GM12878 (cell line): ENCODE measurements around the gene ABR. TPM values are rescaled to one million over a fixed set of nuclear protein-coding genes. Genes with fewer than 3 reads are reported as not detected.

Source experiments
- ATAC-seq: fragments of 200-7000 bp; cut with Tn5 transposase; 3 replicates; pipeline ENCODE4 v1.9.1; 2020; ENCODE audit warnings: mild to moderate bottlenecking, moderate library complexity
- BruUV-seq: library from RNA; stranded (reverse); fragments of 400-500 nt; replicated peaks from 2 replicates; lab custom pipeline; 2021; lab: Mats Ljungman, UMichigan
- CTCF ChIA-PET: fragments of 300-600 bp; sonication (Branson Sonifier 250); formaldehyde crosslinking; extraction: SDS; loops from one replicate; lab custom pipeline; 2021; ENCODE audit warnings: inconsistent platforms; lab: Yijun Ruan, JAX
- POLR2A ChIA-PET: fragments of 350-600 bp; formaldehyde crosslinking; extraction: SDS; loops from one replicate; lab custom pipeline; 2021; ENCODE audit warnings: inconsistent platforms; lab: Charles Lee
- RAD21 ChIA-PET: fragments of 300-600 bp; sonication (Branson Sonifier 250); formaldehyde crosslinking; loops from one replicate; lab custom pipeline; 2023; ENCODE audit warnings: antibody characterized with exemption; ENCODE audit not compliant: unreplicated experiment; lab: Charles Lee
- SMC1A ChIA-PET: fragments of 300-600 bp; sonication (Branson Sonifier 250); formaldehyde crosslinking; loops from one replicate; lab custom pipeline; 2023; ENCODE audit not compliant: unreplicated experiment, uncharacterized antibody; lab: Charles Lee
- DNase-seq: peaks from one replicate; pipeline ENCODE4 v3.0.0-alpha.2; 2011; ENCODE audit warnings: low read depth, low spot score
- FAIRE-seq: peaks from 3 replicates; lab custom pipeline; 2011; peaks lifted over from hg19 to GRCh38; lab: Jason Lieb, UNC
- H2AFZ ChIP-seq: 2 replicates; pipeline ENCODE4 v1.6.0; 2011; ENCODE audit warnings: low read depth, low read length, control low read depth; ENCODE audit not compliant: control insufficient read depth
- H3K27ac ChIP-seq: 2 replicates; pipeline ENCODE4 v1.5.1; 2011; ENCODE audit warnings: control low read depth; ENCODE audit not compliant: control insufficient read depth, insufficient read depth
- H3K27me3 ChIP-seq, 2 experiments: replicated peaks in 1 of 2; 2 replicates each; pipeline versions ENCODE4 v1.6.0 to v1.6.1; 2011; ENCODE audit warnings: low read length in 1 of 2; ENCODE audit not compliant: control insufficient read depth in 2 of 2, insufficient read depth in 2 of 2
- H3K36me3 ChIP-seq, 2 experiments: 2 replicates each; pipeline ENCODE4 v1.5.1; 2011; ENCODE audit warnings: low read length in 1 of 2; ENCODE audit not compliant: control insufficient read depth in 2 of 2, insufficient read depth in 2 of 2
- H3K4me1 ChIP-seq: 2 replicates; pipeline ENCODE4 v1.6.1; 2011; ENCODE audit warnings: mild to moderate bottlenecking, low read length, moderate library complexity, mixed read lengths; ENCODE audit not compliant: control insufficient read depth, insufficient read depth
- H3K4me2 ChIP-seq: 2 replicates; pipeline ENCODE4 v1.6.0; 2011; ENCODE audit warnings: control low read depth; ENCODE audit not compliant: control insufficient read depth, insufficient read depth
- H3K4me3 ChIP-seq: fragments of 200-600 bp; sonication (generic); 2 replicates; pipeline ENCODE4 v1.5.1; 2016
- H3K79me2 ChIP-seq: 2 replicates; pipeline ENCODE4 v1.6.0; 2011; ENCODE audit warnings: low read length; ENCODE audit not compliant: control insufficient read depth, insufficient read depth
- H3K9ac ChIP-seq: 2 replicates; pipeline ENCODE4 v1.8.0; 2011; ENCODE audit warnings: low read length, control low read depth, mixed read lengths; ENCODE audit not compliant: control insufficient read depth, insufficient read depth
- H3K9me3 ChIP-seq: replicated peaks from 3 replicates; pipeline ENCODE4 v1.5.1; 2011; ENCODE audit warnings: mild to moderate bottlenecking, low read length; ENCODE audit not compliant: control insufficient read depth, insufficient read depth
- H4K20me1 ChIP-seq: 2 replicates; pipeline ENCODE4 v1.6.0; 2011; ENCODE audit not compliant: control insufficient read depth, insufficient read depth
- BRCA1 ChIP-seq: IDR thresholded peaks from 2 replicates; pipeline ENCODE4 v1.6.1; 2011; ENCODE audit warnings: low read depth, low read length, improper control_type of control experiment
- CBX5 ChIP-seq: sonication (generic); IDR thresholded peaks from 2 replicates; pipeline ENCODE4 v1.6.1; 2016; ENCODE audit warnings: low read depth, moderate library complexity, mild to moderate bottlenecking, inconsistent platforms
- CHD4 ChIP-seq: fragments of 200-600 bp; sonication (generic); IDR thresholded peaks from 2 replicates; pipeline ENCODE4 v1.6.1; 2016; ENCODE audit warnings: mild to moderate bottlenecking
- CREB1 ChIP-seq: IDR thresholded peaks from 2 replicates; pipeline ENCODE4 v1.6.1; 2012; ENCODE audit warnings: low read depth, mild to moderate bottlenecking, inconsistent platforms
- EP300 ChIP-seq, 2 experiments: fragments of 150-350 bp in 1 of 2; IDR thresholded peaks; 2 replicates each; pipeline ENCODE4 v1.6.1; 2011 to 2012; ENCODE audit warnings: low read depth in 2 of 2, low read length in 2 of 2, borderline replicate concordance in 1 of 2, improper control_type of control experiment in 1 of 2, inconsistent platforms in 1 of 2; ENCODE audit not compliant: control insufficient read depth in 1 of 2
- HSF1 ChIP-seq: fragments of 150-350 bp; IDR thresholded peaks from 2 replicates; pipeline ENCODE4 v1.6.1; 2014; ENCODE audit warnings: mild to moderate bottlenecking, low read depth, low read length
- KAT2A ChIP-seq: conservative IDR thresholded peaks from 2 replicates; pipeline ENCODE4 v1.6.1; 2011; ENCODE audit warnings: low read depth, low read length; ENCODE audit not compliant: control insufficient read depth
- LARP7 ChIP-seq: fragments of 450-650 bp; IDR thresholded peaks from 2 replicates; pipeline ENCODE4 v1.6.1; 2017; ENCODE audit warnings: mild to moderate bottlenecking
- MEF2B ChIP-seq: fragments of 450-650 bp; IDR thresholded peaks from 2 replicates; pipeline ENCODE4 v1.6.1; 2018; ENCODE audit warnings: mild to moderate bottlenecking, moderate library complexity; ENCODE audit not compliant: partially characterized antibody, poor library complexity, severe bottlenecking
- NR2C2 ChIP-seq: IDR thresholded peaks from 2 replicates; pipeline ENCODE4 v1.6.1; 2011; ENCODE audit warnings: borderline replicate concordance, low read depth; ENCODE audit not compliant: control insufficient read depth, insufficient read length
- NR2F1 ChIP-seq: fragments of 450-650 bp; conservative IDR thresholded peaks from 2 replicates; pipeline ENCODE4 v1.6.1; 2017; ENCODE audit warnings: mild to moderate bottlenecking
- PAX5 ChIP-seq: IDR thresholded peaks from 2 replicates; pipeline ENCODE4 v1.6.1; 2011; ENCODE audit warnings: low read depth, low read length, borderline replicate concordance
- PAX8 ChIP-seq: fragments of 450-650 bp; IDR thresholded peaks from 2 replicates; pipeline ENCODE4 v1.6.1; 2017; ENCODE audit warnings: mild to moderate bottlenecking, moderate library complexity
- RAD21 ChIP-seq: IDR thresholded peaks from 2 replicates; pipeline ENCODE4 v1.6.1; 2011; ENCODE audit warnings: mild to moderate bottlenecking, low read depth, low read length, moderate library complexity; ENCODE audit not compliant: insufficient read depth
- RFX5 ChIP-seq: IDR thresholded peaks from 2 replicates; pipeline ENCODE4 v1.6.1; 2011; ENCODE audit warnings: low read depth, low read length, improper control_type of control experiment
- SIN3A ChIP-seq: IDR thresholded peaks from 2 replicates; pipeline ENCODE4 v1.6.1; 2012; ENCODE audit warnings: low read depth, low read length, improper control_type of control experiment
- SMC3 ChIP-seq: IDR thresholded peaks from 2 replicates; pipeline ENCODE4 v1.6.1; 2011; ENCODE audit warnings: low read length, improper control_type of control experiment, borderline replicate concordance
- SUZ12 ChIP-seq: fragments of 200-600 bp; sonication (generic); IDR thresholded peaks from one replicate; pipeline ENCODE4 v1.6.1; 2018; ENCODE audit warnings: antibody characterized with exemption, mild to moderate bottlenecking; ENCODE audit not compliant: unreplicated experiment
- TCF12 ChIP-seq: IDR thresholded peaks from 2 replicates; pipeline ENCODE4 v1.6.1; 2011; ENCODE audit warnings: low read depth, mild to moderate bottlenecking, low read length
- ZSCAN29 ChIP-seq: fragments of 450-650 bp; IDR thresholded peaks from 2 replicates; pipeline ENCODE4 v1.6.1; 2017; ENCODE audit warnings: mild to moderate bottlenecking, moderate library complexity
- WGBS: methylation state at CpG from one replicate; pipeline ENCODE4 v1.1.6; 2016; ENCODE audit warnings: low lambda C conversion rate; ENCODE audit not compliant: insufficient replicate concordance, insufficient coverage; ENCODE audit errors: missing lambda C conversion rate; 5-methylcytosine and 5-hydroxymethylcytosine counted together
- in situ Hi-C: fragments of 300-500 bp; cut with MboI; formaldehyde crosslinking; loops from 9 replicates; pipeline ENCODE4 v1.14.3; 2018; ENCODE audit warnings: mixed read lengths
- intact Hi-C: fragments of 100-400 bp; cut with micrococcal nuclease; formaldehyde crosslinking; loops from one replicate; pipeline ENCODE4 v1.14.2; 2022; ENCODE audit not compliant: unreplicated experiment
- polyA plus RNA-seq, 11 experiments: library from polyadenylated mRNA; depleted of rRNA in 4 of 11; unstranded in 6 of 11; stranded (reverse) in 5 of 11; fragments of >200 nt; fragmentation: Nextera tagmentation in 4 of 11; fragmentation: Illumina TruSeq in 1 of 11; extraction: Ambion mirVana in 4 of 11; extraction: Trizol in 1 of 11; gene quantifications; 1 replicate in 1 of 11; 2 replicates in 10 of 11; pipeline versions ENCODE4 v1.2.1 to v1.2.3, GENCODE V29; 2011 to 2016; ENCODE audit warnings: inconsistent platforms in 2 of 11, missing spikeins in 2 of 11, low read depth in 1 of 11
- total RNA-seq, 4 experiments: library from RNA; depleted of rRNA in 3 of 4; stranded (reverse); fragments of >200 nt in 3 of 4; fragmentation: Illumina TruSeq in 1 of 4; extraction: Trizol in 1 of 4; gene quantifications; 2 replicates each; pipeline versions ENCODE4 v1.2.1 to v1.2.3, GENCODE V29; 2013 to 2021

ABR gene
- total and polyA plus RNA-seq, 10 of the 15 experiments (the other 5 are each of a cell fraction or from before 2014, with no cell fraction given) = 1.4 to 112 (median 30.0) TPM

GRCh38 chr17:998111-998510 lies 181.7 kb downstream of the ABR start (continued):
- TF ChIP-seq NR2F1 (no peak), PAX8 (no peak), MEF2B (no peak), CHD4 (no peak)

GRCh38 chr17:996554-997344 lies 183.0 kb downstream of the ABR start, which contains the start of gene TIMM22:
TIMM22 (plus strand) TSS chr17:997129; CDS start chr17:997143, 14 bp downstream.
- RAD21 ChIA-PET = interaction anchor here (1.2 to 1.6 kb wide), 6 partner anchors 16 to 584 kb away, joined by 5 to 12 read pairs (median 7); partner anchors contain the start of genes GEMIN4, GLOD4, MRM3 and NXN
- H3K9me3 ChIP-seq = peaks cover 5% of the 10 kb centered on the region
- H3K27ac ChIP-seq = peak within 1 kb of the TSS; percentile 81
- POLR2A ChIA-PET = interaction anchor here (0.6 to 1.0 kb wide), 6 partner anchors 16 to 584 kb away, joined by 3 to 4 read pairs (median 3); partner anchors contain the start of genes GLOD4, MRM3 and NXN
- peak within 1 kb of the TSS; percentile 90 for H3K4me2 ChIP-seq
- peaks cover 6% of the 10 kb centered on the region; the same call in 1 of the 2 replicates for H3K4me1 ChIP-seq
- no TSS peak for BruUV-seq
- peak within 1 kb of the TSS; percentile 90 for H2AFZ ChIP-seq
- H3K4me3 ChIP-seq = peak within 1 kb of the TSS; percentile 79
- no peaks in the 10 kb centered on the region for H3K27me3 ChIP-seq
- intact Hi-C loops (loop anchor here (5.0 kb wide), 1 partner anchor 214 kb away; the partner anchor contains the start of genes GLOD4 and MRM3), in situ Hi-C loops (no loop called here)
- CTCF ChIA-PET = interaction anchor here (0.6 to 3.3 kb wide), 17 partner anchors 9 to 620 kb away, joined by 3 to 25 read pairs (median 4); partner anchors contain the start of genes GLOD4, MRM3, NXN and VPS53
- under 1% methylated on average over 71 of the region's 71 CpGs for WGBS
- FAIRE-seq = peak; percentile 97
- H3K9ac ChIP-seq = peak within 1 kb of the TSS; percentile 72
- no peaks in the 10 kb centered on the region for H4K20me1 ChIP-seq
- SMC1A ChIA-PET = interaction anchor here (0.9 to 2.6 kb wide), 5 partner anchors 16 to 580 kb away, joined by 3 to 8 read pairs (median 5); no protein-coding TSS in a partner anchor
- ATAC-seq = peak; percentile 98
- peaks cover 4 to 7% of the 10 kb centered on the region in 2 experiments; a peak in 3 of 4 replicates for H3K36me3 ChIP-seq
- DNase-seq = peak; percentile 85
- peaks cover 16% of the 10 kb centered on the region for H3K79me2 ChIP-seq
- no peak for TF ChIP-seq CBX5
- TF ChIP-seq BRCA1 = no peak; the same call in 1 of the 2 replicates
- peak; percentile 61 for TF ChIP-seq SMC3
- no peak for TF ChIP-seq SUZ12
- peak; percentile 68 for TF ChIP-seq RAD21
- TF ChIP-seq HSF1 = peak; percentile 74; the same call in 1 of the 2 replicates
- peak; percentile 13 to 100; a peak in 2 of 4 replicates for TF ChIP-seq EP300 (IDR thresholded peaks at IDR 0.05; ENCODE audit: borderline replicate concordance in 1 of 2, control insufficient read depth in 1 of 2, low read depth in 2 of 2, low read length in 2 of 2)
- no peak for TF ChIP-seq ZSCAN29
- 0 out of 2 replicates have a peak, but pooled peaks have one; percentile 58 for TF ChIP-seq PAX5
- TF ChIP-seq LARP7 = peak; percentile 100
- no peak for TF ChIP-seq NR2C2
- TF ChIP-seq SIN3A = 0 out of 2 replicates have a peak, but pooled peaks have one; percentile 71
- TF ChIP-seq KAT2A = no peak
- peak; percentile 96 for TF ChIP-seq CREB1
- no peak for TF ChIP-seq RFX5
- TF ChIP-seq TCF12 = peak; percentile 39; the same call in 1 of the 2 replicates
